Bronchial epithelial cell (primary cell): ENCODE results near the gene SLC16A3. TPM values are rescaled to one million over a fixed set of nuclear protein-coding genes. Genes with fewer than 3 reads are reported as not detected.
"Not testable (repeated sequence)": the region's sequence is repeated elsewhere in the genome, so short reads cannot be mapped to it uniquely, and the experiment has no call there.

Source experiments
- DNase-seq: peaks from one replicate; pipeline ENCODE4 v3.0.0-alpha.2; 2010; ENCODE audit warnings: low read depth
- FAIRE-seq: peaks from 2 replicates; lab custom pipeline; 2011; peaks lifted over from hg19 to GRCh38; lab: Jason Lieb, UNC
- H3K27me3 ChIP-seq: 2 replicates; pipeline ENCODE4 v1.5.1; 2011; ENCODE audit warnings: low read length; ENCODE audit not compliant: control insufficient read depth, insufficient read depth
- H3K36me3 ChIP-seq: 2 replicates; pipeline ENCODE4 v1.5.1; 2011; ENCODE audit warnings: low read length; ENCODE audit not compliant: control insufficient read depth, insufficient read depth
- H3K4me3 ChIP-seq: 2 replicates; pipeline ENCODE4 v1.5.1; 2011; ENCODE audit warnings: mild to moderate bottlenecking, low read depth, low read length, control low read depth
- CTCF ChIP-seq: IDR thresholded peaks from 2 replicates; pipeline ENCODE4 v1.5.1; 2011; ENCODE audit warnings: mild to moderate bottlenecking, moderate library complexity, low read length, control low read depth, inconsistent platforms; ENCODE audit not compliant: insufficient read depth, severe bottlenecking
- total RNA-seq: library from RNA; depleted of rRNA; stranded (reverse); fragments of >200 nt; gene quantifications from 2 replicates; pipeline ENCODE4 v1.2.1, GENCODE V29; 2014

Gene SLC16A3
- total RNA-seq, 1 donor from 2014 or later = 162 TPM

DNA sequence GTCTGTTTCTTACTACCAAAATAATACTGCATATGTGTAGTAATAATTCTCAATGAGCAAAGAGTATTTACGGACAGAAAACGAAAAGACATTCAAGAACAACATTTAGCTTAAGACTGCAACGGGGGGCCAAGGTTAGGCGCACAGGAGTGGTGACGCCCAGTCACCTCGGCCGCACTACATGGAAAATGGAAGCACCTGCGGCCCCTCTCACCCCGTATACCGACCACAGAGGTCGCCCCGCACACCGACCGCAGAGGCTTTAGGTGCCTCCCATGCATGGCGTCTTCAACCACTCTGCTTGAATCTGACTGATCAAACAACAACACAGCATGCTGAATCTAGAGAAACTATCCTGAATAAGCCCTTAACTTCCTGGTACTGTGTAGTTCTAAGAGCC, 42.6 kb upstream of the SLC16A3 start:
- no peaks in the 10 kb centered on the region for H3K27me3 ChIP-seq
- DNase-seq (no peak), FAIRE-seq (no peak)
- H3K4me3 ChIP-seq = no peak overlapping the region
- peaks cover 8% of the 10 kb centered on the region for H3K36me3 ChIP-seq
- no peak for TF ChIP-seq CTCF

GRCh38 chr17:82187500-82187899, 41.3 kb upstream of the SLC16A3 start:
- DNase-seq = no peak
- H3K27me3 ChIP-seq = no peaks in the 10 kb centered on the region
- no peak for TF ChIP-seq CTCF
- H3K4me3 ChIP-seq = no peak overlapping the region
- peaks cover 9% of the 10 kb centered on the region for H3K36me3 ChIP-seq
- FAIRE-seq = no peak

DNA sequence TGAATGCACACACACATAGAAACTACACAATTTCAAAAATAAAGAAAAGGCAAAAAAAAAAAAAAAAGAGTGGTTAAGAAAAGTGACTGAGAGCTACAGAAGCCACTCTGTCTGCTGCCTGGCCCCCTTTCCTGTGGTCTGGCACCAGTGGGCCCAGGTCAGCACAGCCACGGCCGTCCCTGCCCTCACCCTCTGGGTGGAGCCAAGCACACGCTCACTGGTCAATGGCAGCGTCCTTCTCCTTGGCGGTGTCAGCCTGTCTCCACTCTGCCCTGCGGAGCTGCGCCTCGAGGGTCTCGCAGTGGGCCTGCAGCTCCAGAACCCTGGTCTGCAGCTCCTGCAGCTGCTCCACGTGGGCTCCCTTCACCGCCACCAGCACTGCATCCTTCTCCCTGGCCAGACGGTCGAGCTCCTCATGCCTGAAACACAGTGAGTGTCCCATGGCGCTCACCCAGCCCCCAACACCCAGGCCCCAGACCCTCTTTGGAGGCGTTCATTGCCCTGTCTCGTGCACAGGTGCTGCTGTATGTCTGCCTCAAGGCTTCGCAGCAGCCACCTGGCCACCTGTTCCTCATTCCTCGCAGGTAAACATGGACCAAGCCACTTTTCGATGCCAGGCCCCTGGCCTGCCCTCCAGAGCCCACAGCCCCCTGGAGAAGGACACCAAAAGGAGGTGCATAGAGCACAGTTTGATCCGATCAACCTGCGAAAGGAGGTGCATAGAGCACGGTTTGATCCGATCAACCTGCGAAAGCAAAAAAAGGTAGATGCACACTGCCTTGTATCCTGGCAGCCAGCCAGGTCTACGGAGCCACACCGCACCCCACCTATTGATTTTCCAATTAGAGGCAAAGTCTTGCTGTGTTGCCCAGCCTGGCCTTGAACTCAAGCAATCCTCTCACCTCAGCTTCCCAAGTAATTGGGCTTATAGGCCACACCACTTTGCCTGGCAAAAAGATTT, 40.6 kb upstream of the SLC16A3 start:
- TF ChIP-seq CTCF = no peak
- FAIRE-seq (no peak), DNase-seq (no peak)
- Histone ChIP-seq H3K36me3 (peaks cover 10% of the 10 kb centered on the region), H3K4me3 (no peak overlapping the region), H3K27me3 (no peaks in the 10 kb centered on the region)

- peaks cover 13% of the 10 kb centered on the region for H3K36me3 ChIP-seq
- not testable (repeated sequence) for DNase-seq
Observed at GRCh38 chr17:82193050-82193449, 35.8 kb upstream of the SLC16A3 start.

DNA sequence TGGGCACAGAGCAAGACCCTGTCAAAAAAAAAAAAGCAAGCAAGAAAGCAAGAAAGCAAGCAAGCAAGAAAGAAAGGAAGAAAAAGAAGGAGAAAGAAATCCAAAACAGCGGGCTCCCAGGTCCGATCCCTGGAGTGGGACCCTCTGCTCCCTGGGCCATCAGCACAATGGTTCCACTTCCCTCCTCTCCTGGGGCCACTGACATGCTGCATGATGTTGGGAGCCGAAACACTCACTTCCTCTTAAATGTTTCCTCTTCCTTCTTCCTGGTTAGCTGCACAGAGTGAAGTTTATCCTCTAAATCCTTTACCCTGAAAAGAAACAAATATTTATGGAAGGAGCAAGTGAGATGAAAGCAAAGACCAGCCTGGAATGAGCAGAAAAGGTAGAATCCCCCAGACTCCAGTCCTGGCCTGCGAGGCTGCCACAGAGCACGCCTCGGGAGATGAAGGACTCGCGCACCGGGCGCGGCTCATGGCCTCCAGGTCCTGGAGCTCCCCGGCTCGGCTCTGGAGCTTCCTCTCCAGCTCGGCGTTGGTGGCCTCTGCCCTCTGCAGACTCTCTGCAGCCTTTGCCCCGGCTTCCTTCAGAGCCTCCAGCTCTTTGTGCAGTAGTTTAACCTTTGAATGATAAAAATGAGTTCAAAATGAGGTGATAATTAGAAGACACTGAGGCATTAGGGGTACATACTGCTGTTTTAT, 35.2 kb upstream of the SLC16A3 start:
- Histone ChIP-seq H3K36me3 (peaks cover 12% of the 10 kb centered on the region), H3K4me3 (no peak overlapping the region), H3K27me3 (no peaks in the 10 kb centered on the region)
- peak; percentile 100 for FAIRE-seq
- DNase-seq = no peak
- TF ChIP-seq CTCF = no peak

More at GRCh38 chr17:82193050-82193449, 35.8 kb upstream of the SLC16A3 start:
- H3K27me3 ChIP-seq, FAIRE-seq, H3K4me3 ChIP-seq: not testable (repeated sequence)

DNA sequence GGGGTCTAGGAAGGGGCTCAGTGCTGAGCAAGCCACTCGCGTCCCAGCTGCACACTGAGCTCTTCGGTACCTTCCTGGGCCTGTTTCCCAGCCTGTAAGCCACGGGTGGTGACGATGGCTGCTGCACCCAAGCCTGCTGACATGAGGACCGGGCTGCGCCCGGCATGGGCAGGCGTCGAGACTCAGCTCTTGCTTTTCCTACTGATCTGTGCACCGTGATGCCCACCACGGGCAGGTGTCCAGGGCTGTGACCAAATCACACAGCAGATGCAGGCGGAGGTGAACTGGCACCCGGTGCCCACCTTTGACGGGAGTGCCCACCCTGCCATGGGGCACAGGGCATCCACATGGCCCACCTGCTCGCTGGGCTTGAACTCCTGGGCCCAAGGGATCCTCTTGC, 34.1 kb upstream of the SLC16A3 start:
- TF ChIP-seq CTCF = no peak
- FAIRE-seq (no peak), DNase-seq (no peak)
- Histone ChIP-seq H3K4me3 (no peak overlapping the region), H3K36me3 (peaks cover 12% of the 10 kb centered on the region), H3K27me3 (no peaks in the 10 kb centered on the region)
